GF-D8 (cell line): ENCODE data around the gene TMEM132C.

Source experiments
- DNase-seq: peaks from one replicate; lab custom pipeline; 2025; lab: John Stamatoyannopoulos, UW

Gene TMEM132C

DNA sequence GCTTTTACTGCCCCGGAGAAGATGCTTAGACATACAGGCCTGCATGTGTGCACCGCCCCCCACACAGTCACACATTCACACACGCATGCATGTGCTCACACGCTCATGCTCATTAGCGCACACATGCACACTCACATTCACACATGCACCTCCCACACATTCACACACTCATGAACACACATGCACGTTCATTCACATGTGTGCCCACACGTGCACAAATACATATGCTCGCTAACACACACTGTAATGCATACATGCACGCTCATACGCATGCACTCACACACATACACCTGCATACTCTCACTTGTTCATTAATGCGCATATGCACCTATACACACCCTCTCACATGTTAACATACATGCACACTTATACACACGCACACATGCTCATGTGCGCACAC lies 21.9 kb downstream of the TMEM132C start:
- DNase-seq = no peak

DNA sequence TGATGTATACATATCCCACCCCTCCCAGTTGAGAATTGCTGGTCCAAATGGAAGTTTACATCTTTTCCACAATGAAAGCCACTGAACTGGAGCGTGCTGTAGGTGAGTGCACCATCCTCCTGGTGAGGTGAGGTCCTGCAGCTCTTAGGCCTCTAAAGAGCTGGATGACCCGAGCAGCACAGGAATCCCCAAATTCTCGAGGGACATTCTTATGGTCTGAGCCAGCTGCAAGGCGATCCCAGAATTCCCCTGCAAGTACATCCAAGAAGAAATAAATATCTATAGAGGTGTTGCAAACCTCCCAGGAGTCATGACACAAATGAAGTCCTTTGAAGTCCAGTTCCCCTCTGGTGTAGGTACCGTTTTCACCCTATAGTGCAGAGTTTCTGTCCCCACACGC lies 24.0 kb downstream of the TMEM132C start:
- no peak for DNase-seq

- no peak for DNase-seq
Observed at GRCh38 chr12:128298091-128298748, 31.2 kb downstream of the TMEM132C start.

DNA sequence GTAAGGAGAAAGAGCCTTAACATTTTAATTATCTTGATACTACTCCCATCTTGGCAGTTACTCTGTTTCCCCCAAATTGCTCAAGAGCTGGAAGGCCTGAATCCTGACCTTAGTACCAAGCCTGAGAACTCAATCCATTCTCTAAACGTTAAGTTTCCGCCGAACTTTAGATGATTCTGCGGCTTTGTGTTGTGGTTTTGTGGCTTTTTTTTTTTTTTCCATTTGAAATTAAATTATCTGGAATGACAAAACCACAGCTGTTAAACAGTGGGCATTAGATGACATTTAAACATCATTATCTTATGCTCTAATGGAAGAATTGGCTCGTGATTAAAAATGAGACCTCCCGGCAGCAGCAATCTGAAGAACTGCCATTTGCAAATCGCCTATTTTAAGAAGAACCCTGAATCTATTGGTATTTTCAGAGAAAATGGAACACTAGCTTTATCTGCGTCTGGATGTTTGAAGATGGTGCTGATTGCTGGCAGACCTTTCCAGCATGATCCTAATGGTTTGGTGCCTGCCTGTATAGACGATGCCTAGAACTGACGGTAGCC lies 38.4 kb downstream of the TMEM132C start:
- no peak for DNase-seq

- DNase-seq = no peak
Observed at GRCh38 chr12:128307791-128308190, 40.8 kb downstream of the TMEM132C start.

DNA sequence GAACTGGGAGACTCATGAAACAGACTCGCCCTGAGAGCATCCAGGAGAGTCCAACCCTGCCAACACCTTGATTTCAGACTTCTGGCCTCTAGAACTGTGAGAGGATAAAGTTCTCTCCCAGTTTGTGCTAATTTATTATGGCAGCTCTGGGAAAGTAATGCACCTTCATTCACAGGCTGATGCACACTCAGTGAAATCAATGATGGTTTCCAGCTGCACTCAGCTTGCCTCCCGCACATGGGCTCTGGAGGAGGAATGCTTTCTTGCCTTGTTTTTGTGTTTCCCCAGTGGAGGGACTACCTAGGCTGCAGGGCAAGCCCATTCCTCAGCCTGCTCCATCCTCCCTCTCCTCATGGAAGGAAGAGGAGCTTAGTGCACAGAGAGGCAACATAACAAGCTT lies 45.7 kb downstream of the TMEM132C start:
- DNase-seq = no peak

DNA sequence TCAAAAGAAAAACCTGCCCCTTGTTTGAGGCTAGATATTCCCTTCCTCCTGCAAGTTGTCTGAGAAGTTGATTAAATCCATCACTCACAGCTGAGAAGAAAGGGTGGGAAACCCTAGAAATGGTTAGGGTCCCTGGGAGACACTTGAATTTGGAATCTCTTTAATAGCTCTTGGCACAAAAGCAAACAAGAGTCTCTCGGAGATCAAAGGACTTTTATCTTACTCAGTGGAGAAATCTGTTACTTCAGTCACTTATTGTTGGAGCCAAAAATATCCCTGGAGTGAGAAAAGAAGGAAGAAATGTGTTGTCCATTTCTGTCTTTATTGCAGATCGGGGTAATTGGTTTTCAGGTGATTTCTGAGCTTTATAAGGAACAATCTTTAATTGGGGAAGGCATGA lies 47.0 kb downstream of the TMEM132C start:
- DNase-seq = no peak

DNA sequence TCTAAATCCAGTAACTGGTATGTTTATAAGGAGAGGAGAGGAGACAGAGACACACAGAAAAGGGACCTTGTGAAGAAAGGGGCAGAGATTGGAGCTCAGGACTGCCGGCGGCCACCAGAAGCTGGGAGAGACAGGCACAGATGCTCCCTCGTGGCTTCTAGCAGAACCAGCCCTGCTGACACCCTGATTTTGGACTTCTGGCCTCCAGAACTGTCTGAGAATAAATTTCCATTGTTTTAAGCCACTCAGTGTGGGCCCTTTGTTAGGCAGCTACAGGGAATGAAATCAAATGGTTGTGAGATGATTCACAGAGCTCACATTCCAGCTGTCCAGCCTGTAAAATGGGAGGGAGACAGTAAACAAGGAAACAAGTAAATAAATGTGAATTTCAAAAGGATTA lies 47.6 kb downstream of the TMEM132C start:
- DNase-seq = no peak

DNA sequence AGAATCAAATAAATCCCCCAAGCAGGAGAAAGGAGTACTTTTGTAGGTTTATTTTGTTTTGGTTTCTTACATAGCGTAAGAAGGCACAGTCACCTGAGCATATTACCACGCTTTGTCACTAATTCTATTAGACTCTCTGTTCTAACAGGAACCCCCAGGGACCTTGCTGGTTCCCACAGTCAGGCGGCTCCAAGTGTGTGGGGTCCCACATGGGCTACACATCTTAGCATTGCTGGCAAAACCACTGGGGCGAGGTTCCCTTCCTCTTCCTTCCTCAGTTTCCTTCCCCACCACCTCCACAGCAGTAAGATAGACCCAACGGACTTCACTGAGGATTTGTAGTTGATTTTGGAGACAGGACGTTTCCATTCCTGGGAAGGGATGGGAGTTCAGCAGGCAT lies 49.1 kb downstream of the TMEM132C start:
- no peak for DNase-seq

GRCh38 chr12:128316973-128317526 lies 50.1 kb downstream of the TMEM132C start:
- DNase-seq = peak; percentile 4

DNA sequence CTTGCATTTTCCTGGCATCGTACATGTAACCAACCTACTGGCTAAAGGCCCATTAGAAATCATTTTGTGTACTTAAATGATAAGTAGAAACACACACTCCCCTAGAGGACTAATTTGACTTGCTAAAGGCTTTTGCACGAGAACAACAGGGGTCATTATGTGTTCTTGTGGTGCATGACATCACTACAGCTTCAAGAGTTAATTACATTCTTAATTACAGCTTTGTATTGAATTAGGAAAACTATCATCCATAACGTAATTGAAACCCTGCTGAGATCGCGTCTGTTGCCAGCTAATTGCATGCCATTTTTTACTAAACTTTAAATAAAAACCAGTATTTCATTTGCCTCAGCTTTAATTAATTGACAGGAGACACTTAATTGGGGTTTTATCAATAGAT lies 51.4 kb downstream of the TMEM132C start:
- DNase-seq = no peak

- no peak for DNase-seq
Observed at GRCh38 chr12:128318946-128319345, 52.0 kb downstream of the TMEM132C start.

GRCh38 chr12:128322341-128322740 lies 55.4 kb downstream of the TMEM132C start:
- no peak for DNase-seq

DNA sequence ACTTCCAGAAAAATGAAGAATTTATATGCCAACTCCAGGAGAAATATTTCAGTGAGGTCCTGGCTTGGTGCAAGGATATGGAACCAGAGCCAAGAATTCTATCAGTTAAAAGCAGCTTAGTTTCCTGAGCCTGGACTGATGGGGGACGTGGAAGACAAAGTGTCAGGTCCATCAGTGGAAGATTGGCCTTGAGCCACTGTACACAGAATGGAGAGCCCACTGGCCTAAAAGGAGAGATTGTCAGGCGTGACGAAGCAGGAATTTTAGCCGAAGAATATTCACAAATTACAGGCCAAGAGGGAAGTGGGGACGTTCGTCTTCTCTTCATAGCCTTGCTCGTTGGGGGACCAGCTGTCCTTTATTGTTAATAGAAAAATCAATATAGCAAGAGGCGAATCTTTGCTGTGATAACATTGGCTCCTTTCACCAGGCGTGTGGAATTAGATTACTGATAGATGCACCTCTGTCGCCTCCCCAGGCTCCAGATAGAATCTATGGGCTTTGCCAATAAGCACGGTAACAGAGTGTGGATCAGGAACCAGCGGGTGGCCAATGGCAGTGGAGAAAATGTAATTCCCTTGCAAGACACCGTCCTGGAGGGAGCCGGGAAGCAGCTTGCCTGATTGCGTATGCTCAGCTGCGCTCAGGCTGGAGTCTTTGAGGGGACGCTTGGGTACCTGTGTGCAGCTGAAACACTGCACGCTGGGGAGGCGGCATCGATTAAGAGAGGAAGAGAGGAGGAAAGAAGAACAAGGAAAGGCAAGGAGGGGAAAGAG lies 56.4 kb downstream of the TMEM132C start:
- DNase-seq = no peak

GRCh38 chr12:128325646-128326045 lies 58.7 kb downstream of the TMEM132C start:
- no peak for DNase-seq

DNA sequence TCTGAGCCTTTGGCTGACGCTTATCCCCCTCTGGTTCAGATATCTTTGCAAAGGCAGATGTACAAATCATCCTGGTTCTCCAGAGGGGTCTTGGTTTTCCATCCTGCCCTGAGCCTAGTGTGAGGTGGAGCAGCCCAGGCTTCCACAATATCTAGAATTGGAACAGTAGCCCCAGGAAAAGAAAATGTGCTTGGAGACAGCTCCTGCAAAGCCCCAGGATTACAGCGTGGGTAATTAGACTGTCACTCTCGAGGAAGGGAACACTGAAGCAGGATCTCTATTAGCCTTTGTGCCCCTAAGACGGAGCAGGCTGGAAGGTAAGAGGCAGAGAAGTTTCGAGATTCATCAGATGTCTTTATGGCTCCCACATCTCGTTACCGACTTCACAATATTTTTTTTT lies 59.4 kb downstream of the TMEM132C start:
- DNase-seq = no peak

GRCh38 chr12:128328961-128329360 lies 62.0 kb downstream of the TMEM132C start:
- DNase-seq = no peak

DNA sequence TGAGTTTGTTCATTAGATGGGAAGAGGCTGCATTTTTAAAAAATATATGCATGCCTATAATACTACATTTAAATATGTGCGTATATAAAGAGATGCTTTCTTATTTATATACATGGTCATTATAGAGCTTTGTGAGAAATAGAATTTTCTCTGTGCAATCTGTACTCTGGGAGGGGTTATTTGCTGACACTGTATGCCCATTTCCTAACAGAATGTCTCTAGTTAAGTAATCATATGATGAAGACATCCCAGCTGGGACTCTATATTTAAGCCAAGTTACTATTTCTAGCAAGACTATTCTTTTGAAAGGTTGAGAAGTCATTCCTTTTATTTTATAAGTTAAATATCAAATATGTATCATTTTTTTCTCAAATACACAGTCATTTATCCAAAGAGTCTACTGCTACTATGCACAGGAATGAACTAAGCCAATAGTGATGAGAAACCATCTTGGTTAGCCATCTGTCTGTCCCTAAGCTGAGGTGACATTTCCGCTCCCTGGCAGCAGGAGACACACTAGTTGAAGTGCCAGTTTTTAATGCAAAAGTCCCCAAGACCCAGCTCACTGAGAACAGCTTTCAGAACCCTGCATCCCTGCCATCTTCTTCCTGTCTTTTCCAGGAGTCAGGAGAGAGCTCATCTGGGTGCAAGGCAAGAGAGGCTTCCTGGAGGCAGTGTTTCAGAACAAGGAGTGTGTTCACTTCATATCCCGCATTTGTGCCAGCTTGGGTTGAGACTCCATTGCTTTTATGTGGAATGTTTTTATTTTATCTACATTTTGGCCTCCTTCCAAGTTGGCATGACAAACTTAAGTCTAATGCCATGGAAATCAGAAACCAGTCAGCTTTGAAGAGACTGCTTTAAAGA lies 69.5 kb downstream of the TMEM132C start:
- DNase-seq = no peak

- no peak for DNase-seq
Observed at GRCh38 chr12:128337071-128337345, 70.0 kb downstream of the TMEM132C start.

GRCh38 chr12:128337431-128338170 lies 70.6 kb downstream of the TMEM132C start:
- DNase-seq = no peak

GRCh38 chr12:128338386-128339125 lies 71.6 kb downstream of the TMEM132C start:
- no peak for DNase-seq
